Uterus (tissue), 2 donors: Measurements from ENCODE around the gene NEK8.

Experiments used
- CTCF ChIP-seq, 4 experiments: fragments of 200-600 bp in 2 of 4; fragments of 450-650 bp in 2 of 4; sonication (generic) in 2 of 4; IDR thresholded peaks; one replicate each; pipeline ENCODE4 v1.5.1; 2016 to 2019; ENCODE audit warnings: antibody characterized with exemption in 4 of 4, mild to moderate bottlenecking in 2 of 4, moderate library complexity in 1 of 4
- POLR2A ChIP-seq, 2 donors: fragments of 450-650 bp; IDR thresholded peaks; one replicate each; pipeline ENCODE4 v1.6.1; 2016; ENCODE audit warnings: antibody characterized with exemption in 2 of 2, mild to moderate bottlenecking in 1 of 2, moderate library complexity in 1 of 2

- TF ChIP-seq CTCF (IDR thresholded peaks at IDR 0.05) (no peak), POLR2A (IDR thresholded peaks at IDR 0.05) (no peak)
Observed at GRCh38 chr17:28693869-28694268, 34.7 kb upstream of the NEK8 start.
